Measurements from ENCODE around the gene LYRM7. TPM values are rescaled to one million over a fixed set of nuclear protein-coding genes. Genes with fewer than 3 reads are reported as not detected.
"Not testable (repeated sequence)": the region's sequence is repeated elsewhere in the genome, so short reads cannot be mapped to it uniquely, and the experiment has no call there.

LYRM7 gene
- total RNA-seq, 1 experiment from 2014 or later: 3.0 TPM

DNA sequence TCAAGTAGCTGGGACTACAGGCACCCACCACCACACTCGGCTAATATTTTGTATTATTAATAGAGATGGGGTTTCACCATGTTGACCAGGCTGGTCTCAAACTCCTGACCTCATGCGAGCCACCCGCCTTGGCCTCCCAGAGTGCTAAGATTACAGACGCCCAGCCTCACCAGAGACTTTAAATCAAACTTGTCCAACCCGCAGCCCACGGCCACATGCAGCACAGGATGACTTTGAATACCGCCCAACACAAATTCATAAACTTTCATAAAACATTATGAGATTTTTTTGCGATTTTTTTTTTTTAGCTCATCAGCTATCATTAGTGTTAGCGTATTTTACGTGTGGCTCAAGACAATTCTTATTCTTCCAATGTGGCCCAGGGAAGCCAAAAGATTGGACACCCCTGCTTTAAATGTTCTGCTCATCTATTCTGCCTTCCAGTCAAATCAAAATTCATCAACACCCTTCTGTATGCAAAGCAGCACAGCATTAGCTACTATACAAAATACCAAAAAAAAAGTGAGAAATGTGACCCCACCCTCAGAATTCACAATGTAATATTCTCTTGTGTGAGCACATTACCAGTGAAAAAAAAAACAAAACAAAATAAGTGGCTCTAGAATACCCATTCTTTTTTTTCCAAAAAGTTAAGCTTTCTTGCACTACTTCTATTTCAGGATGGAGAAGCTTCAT, 50.4 kb downstream of the LYRM7 start:
- DNase-seq (ENCODE audit: low spot score): no peak

DNA sequence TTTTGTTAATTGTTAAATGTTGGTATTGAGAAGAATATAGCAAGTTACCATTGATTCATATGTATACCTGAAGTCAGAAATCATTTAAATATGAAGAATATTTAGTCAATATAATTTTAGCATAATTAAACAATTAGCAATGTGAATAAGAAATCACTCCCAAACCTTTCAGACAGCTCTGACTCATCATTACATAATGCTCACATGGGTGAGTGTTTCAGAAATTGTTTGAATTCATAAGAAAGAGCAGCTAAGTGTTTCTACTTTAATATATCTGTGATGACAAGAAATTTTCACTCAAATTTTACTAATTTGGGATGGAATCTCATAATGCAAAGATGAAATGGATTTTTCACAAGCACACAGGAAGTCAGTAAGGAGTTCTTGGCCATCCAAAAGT, 51.1 kb downstream of the LYRM7 start:
- no peak for DNase-seq (ENCODE audit: low spot score)

GRCh38 chr5:131222731-131223130, 52.0 kb downstream of the LYRM7 start:
- DNase-seq (ENCODE audit: low spot score): no peak

GRCh38 chr5:131223751-131224386, 53.1 kb downstream of the LYRM7 start:
- no peak for DNase-seq (ENCODE audit: low spot score)

GRCh38 chr5:131224387-131225201, 53.9 kb downstream of the LYRM7 start:
- DNase-seq (ENCODE audit: low spot score): no peak

DNA sequence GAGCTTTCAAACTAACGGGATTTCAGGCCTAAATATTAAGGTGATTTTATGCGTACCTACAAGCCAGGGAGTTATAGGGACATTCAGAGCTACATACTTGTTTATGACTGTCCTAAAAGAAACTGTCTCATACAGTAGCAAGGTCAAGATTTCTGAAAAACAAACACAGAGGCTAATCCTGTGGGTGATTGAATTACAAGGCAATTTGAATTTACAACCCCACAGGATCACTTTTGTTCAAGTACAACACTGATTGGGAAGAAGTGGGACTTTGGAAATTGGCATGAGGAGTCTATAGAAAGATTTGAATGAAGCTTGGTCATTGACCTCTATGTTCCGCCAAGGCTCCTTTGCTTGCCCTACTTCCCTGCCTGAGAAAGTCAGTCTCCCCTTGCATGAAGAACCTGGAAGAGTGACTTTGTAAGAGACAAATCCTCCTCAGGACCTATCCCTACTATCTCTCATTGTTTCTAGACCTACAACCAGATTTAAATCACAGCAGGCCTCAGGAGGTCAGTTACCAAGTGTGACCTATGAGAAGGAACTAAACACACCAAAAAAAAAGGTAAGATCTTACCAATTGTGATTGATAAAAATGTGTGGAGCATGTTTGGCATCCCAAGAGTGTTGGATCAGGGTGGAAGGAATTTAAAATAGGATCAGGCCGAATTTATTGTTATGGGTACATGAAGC, 54.7 kb downstream of the LYRM7 start:
- no peak for DNase-seq (ENCODE audit: low spot score)

DNA sequence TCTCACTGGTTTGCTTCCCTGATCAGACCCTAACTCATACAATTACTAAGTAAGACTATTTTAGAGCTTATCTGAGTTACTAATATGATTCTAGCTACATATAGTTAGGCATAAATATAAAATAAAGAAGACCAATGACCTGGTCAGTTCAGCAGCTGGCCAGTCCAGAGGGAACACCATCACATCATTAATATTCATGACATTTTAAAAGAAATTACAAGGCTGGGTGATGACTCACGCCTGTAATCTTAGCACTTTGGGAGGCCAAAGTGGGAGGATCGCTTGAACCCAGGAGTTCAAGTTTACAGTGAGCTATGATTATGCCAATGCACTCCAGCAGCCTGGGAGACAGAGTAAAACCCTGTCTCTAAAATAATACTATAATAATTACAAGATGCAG, 56.2 kb downstream of the LYRM7 start:
- no peak for DNase-seq (ENCODE audit: low spot score)

DNA sequence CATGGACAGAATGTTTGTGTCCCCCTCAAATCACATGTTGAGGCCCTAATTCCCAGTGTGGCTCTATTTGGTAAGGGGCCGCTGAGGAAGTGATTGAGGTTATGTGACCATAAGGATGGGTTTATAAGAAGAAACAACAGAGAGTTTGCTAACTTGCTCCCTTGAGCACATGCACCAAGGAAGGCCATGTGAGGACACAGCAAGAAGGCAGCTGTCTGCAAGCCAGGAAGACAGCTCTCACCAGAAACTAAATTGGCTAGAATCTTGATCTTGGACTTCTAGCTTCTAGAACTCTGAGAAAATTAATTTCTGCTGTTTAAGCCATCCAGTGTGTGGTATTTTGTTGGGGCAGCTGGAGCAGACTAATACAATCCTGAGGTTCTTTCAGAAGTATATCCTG, 57.9 kb downstream of the LYRM7 start:
- DNase-seq (ENCODE audit: low spot score): no peak

GRCh38 chr5:131229623-131230022, 58.9 kb downstream of the LYRM7 start:
- DNase-seq (ENCODE audit: low spot score): no peak

- peak; percentile 19 for DNase-seq (ENCODE audit: low spot score)
These were observed 59.7 kb downstream of the LYRM7 start for GRCh38 chr5:131230406-131230805.

GRCh38 chr5:131239686-131240085, 68.9 kb downstream of the LYRM7 start:
- DNase-seq (ENCODE audit: low spot score): no peak

DNA sequence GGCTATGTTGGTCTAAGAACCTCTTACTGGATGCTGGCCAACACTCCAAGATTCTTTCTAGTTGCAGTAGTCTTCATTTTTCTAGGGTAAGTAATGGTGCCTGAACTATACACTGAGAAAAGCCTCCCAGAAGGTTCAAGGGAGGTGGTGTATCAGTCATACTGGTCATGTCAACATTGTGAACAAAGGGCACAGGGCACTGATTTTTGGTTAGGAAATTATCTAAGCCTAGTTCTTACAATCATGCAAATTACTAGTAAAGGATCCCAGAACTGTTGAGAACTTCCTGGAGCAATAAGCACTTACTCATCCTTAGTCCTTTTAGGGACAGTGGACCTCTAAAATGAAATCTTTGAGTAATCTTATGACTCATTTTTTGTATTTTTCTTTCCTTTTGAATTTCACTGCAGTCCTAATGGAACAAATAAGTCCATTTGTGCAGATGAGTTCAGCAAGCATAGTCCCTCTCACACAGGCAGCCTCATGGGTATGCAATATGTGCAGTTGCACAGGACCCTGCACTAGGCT, 72.0 kb downstream of the LYRM7 start:
- no peak for DNase-seq (ENCODE audit: low spot score)

- DNase-seq (ENCODE audit: low spot score): no peak
These were observed 74.6 kb downstream of the LYRM7 start for GRCh38 chr5:131245312-131245711.

DNA sequence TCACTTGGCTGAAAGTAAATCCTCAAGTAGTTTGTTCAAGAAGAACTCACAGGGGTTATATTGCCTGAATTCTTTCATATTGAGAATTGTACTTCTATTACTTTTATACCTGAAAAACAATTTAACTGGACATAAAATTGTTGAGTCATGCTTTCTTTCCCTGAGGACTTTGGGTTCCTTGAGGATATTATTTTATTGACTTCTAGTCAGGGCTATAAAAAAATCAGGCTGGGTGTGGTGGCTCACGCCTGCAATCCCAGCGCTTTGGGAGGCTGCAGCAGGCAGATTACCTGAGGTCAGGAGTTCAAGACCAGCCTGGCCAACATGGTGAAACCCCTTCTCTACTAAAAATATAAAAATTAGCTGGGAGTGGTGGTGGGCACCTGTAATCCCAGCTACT, 75.2 kb downstream of the LYRM7 start:
- DNase-seq (ENCODE audit: low spot score): no peak

DNA sequence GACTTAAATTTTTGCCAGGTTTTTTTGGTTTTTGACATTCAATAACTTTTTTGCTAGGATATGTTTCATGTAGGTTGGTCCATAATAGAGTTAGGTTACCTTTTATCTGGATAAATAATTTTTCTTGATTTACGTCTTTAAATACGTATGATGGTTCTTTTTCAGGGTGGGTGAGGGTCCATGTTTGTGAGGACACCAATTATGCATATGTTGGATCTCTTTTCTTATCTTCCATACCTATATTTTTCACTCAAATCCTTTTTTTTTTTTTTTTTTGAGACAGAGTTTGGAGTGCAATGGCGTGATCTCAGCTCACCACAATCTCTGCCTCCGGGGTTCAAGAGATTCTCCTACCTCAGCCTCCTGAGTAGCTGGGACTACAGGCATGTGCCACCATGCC, 75.8 kb downstream of the LYRM7 start:
- no peak for DNase-seq (ENCODE audit: low spot score)

GRCh38 chr5:131250751-131251475, 80.2 kb downstream of the LYRM7 start:
- no peak for DNase-seq (ENCODE audit: low spot score)

- DNase-seq (ENCODE audit: low spot score): no peak
These were observed 82.1 kb downstream of the LYRM7 start for GRCh38 chr5:131252824-131253171.

- DNase-seq (ENCODE audit: low spot score): not testable (repeated sequence)
These were observed 83.3 kb downstream of the LYRM7 start for GRCh38 chr5:131254025-131254424.

GRCh38 chr5:131254741-131255140, 84.0 kb downstream of the LYRM7 start:
- no peak for DNase-seq (ENCODE audit: low spot score)
